Colonic mucosa (tissue), 4 donors: ENCODE data around the gene PLAU. TPM values are rescaled to one million over a fixed set of nuclear protein-coding genes. Genes with fewer than 3 reads are reported as not detected.

Experiments used
- DNase-seq: peaks from one replicate; pipeline ENCODE4 v3.0.0-alpha.2; 2020
- H3K27ac ChIP-seq: fragments of 200-600 bp; one replicate; pipeline ENCODE4 v1.8.0; 2021
- H3K27me3 ChIP-seq: fragments of 200-600 bp; one replicate; pipeline ENCODE4 v1.8.0; 2021
- H3K36me3 ChIP-seq: fragments of 200-600 bp; one replicate; pipeline ENCODE4 v1.8.0; 2021
- H3K4me1 ChIP-seq: fragments of 200-600 bp; one replicate; pipeline ENCODE4 v1.8.0; 2021; ENCODE audit warnings: mild to moderate bottlenecking
- H3K4me3 ChIP-seq: fragments of 200-600 bp; one replicate; pipeline ENCODE4 v1.8.0; 2021
- H3K9ac ChIP-seq, 2 donors: one replicate each; pipeline ENCODE4 v1.7.0; 2013; ENCODE audit warnings: control low read depth in 2 of 2, low read depth in 2 of 2, low read length in 2 of 2
- H3K9me3 ChIP-seq: fragments of 200-600 bp; one replicate; pipeline ENCODE4 v1.8.0; 2021
- intact Hi-C: fragments of 100-400 bp; cut with DNase I; formaldehyde crosslinking; loops from one replicate; pipeline ENCODE4 v1.14.1; 2022
- total RNA-seq, 2 donors: library from RNA; stranded (reverse); fragmentation: NEBNext Ultra II Directional in 1 of 2; extraction: Animal tissue kit (Norgen Biotek cat#: 25700) in 1 of 2; gene quantifications; one replicate each; pipeline ENCODE4 v1.2.1, GENCODE V29; 2021
- TF ChIP-seq, protein P1 (sequence below): fragments of 200-600 bp; IDR thresholded peaks from one replicate; pipeline ENCODE4 v1.8.0; 2022; ENCODE audit warnings: antibody characterized with exemption, mild to moderate bottlenecking
- donor health status: healthy.
- donor health status: DM: no; HTN: no; CAD: no.
- donor health status: DM: no; HTN: no; CAD: no.

Gene PLAU
- total RNA-seq, 2 donors from 2014 or later, result 4.0 to 11.4 TPM

DNA sequence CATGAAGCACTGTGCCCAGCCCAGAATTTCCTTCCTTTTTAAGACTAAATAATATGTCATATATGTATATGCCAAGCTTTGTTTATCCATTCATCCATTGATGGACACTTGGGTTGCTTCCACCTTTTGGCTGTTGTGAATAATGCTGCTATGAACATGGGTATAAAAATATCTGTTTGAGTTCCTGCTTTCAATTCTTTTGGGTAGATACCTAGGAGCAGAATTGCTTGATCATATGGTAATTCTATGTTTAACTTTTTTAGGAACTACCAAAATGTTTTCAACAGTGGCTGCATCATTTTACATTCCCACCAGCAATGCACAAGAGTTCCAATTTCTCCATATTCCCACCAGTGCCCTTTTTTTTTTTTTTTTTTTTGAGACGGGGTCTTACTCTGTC lies 13.2 kb upstream of the PLAU start:
- TF ChIP-seq, protein P1, sequence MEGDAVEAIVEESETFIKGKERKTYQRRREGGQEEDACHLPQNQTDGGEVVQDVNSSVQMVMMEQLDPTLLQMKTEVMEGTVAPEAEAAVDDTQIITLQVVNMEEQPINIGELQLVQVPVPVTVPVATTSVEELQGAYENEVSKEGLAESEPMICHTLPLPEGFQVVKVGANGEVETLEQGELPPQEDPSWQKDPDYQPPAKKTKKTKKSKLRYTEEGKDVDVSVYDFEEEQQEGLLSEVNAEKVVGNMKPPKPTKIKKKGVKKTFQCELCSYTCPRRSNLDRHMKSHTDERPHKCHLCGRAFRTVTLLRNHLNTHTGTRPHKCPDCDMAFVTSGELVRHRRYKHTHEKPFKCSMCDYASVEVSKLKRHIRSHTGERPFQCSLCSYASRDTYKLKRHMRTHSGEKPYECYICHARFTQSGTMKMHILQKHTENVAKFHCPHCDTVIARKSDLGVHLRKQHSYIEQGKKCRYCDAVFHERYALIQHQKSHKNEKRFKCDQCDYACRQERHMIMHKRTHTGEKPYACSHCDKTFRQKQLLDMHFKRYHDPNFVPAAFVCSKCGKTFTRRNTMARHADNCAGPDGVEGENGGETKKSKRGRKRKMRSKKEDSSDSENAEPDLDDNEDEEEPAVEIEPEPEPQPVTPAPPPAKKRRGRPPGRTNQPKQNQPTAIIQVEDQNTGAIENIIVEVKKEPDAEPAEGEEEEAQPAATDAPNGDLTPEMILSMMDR, result no peak
- Histone ChIP-seq H3K27me3 (no peaks in the 10 kb centered on the region), H3K27ac (no peak overlapping the region), H3K4me3 (no peak overlapping the region), H3K9ac (no peak overlapping the region), H3K36me3 (no peaks in the 10 kb centered on the region), H3K9me3 (no peaks in the 10 kb centered on the region), H3K4me1 (no peaks in the 10 kb centered on the region)
- intact Hi-C loops, result no loop called here
- no peak for DNase-seq

GRCh38 chr10:73898730-73899410 lies 12.1 kb upstream of the PLAU start:
- H3K36me3 ChIP-seq, result no peaks in the 10 kb centered on the region
- intact Hi-C loops, result no loop called here
- H3K4me3 ChIP-seq, result no peak overlapping the region
- no peaks in the 10 kb centered on the region for H3K4me1 ChIP-seq
- no peak for DNase-seq
- TF ChIP-seq, protein P1, result no peak
- H3K9ac ChIP-seq, result no peak overlapping the region
- H3K27ac ChIP-seq, result no peak overlapping the region
- H3K9me3 ChIP-seq, result no peaks in the 10 kb centered on the region
- no peaks in the 10 kb centered on the region for H3K27me3 ChIP-seq

DNA sequence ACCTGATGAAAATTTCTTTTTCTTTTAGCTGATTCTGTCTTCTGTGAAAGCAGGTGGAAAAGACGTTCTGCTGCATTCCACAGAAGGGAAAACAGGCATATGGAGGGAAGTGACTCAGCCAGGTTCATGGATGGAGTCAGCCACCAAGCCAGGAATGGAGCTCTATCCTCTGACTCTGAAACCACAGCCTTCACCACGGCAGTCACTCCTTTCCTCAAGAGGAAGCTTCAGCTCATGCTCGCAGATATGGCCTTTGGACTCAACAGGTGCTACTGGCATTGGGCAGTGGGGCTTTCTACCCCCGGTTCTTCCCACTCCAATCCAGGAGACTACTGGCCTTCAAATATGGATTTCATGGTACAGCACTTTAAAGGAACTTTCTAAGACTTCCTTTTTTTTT lies 11.5 kb upstream of the PLAU start:
- Histone ChIP-seq H3K4me3 (no peak overlapping the region), H3K27ac (no peak overlapping the region), H3K27me3 (no peaks in the 10 kb centered on the region), H3K4me1 (no peaks in the 10 kb centered on the region), H3K9ac (no peak overlapping the region), H3K9me3 (no peaks in the 10 kb centered on the region), H3K36me3 (no peaks in the 10 kb centered on the region)
- TF ChIP-seq, protein P1, result no peak
- intact Hi-C loops, result no loop called here
- DNase-seq, result no peak

DNA sequence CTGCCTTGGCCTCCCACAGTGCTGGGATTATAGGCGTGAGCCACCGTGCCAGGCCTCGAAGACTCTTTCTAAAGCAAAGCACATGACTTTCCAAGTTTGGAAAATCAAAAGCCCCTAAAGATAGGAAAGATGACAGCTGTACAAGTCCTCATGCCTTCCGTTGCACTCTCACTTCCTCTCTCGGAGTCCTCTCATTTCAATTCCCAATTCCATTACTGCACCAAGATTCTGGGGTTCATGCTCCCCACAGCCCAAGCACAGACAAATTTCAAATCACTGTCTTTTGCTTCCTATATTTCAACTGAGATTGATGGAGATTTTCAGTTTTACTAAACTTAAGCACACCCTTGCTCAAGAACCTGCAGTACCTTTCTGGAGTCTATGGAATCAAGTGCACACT lies 10.9 kb upstream of the PLAU start:
- Histone ChIP-seq H3K9me3 (no peaks in the 10 kb centered on the region), H3K27ac (no peak overlapping the region), H3K4me3 (no peak overlapping the region), H3K9ac (no peak overlapping the region), H3K4me1 (no peaks in the 10 kb centered on the region), H3K27me3 (no peaks in the 10 kb centered on the region), H3K36me3 (no peaks in the 10 kb centered on the region)
- intact Hi-C loops, result no loop called here
- TF ChIP-seq, protein P1, result no peak
- DNase-seq, result no peak

DNA sequence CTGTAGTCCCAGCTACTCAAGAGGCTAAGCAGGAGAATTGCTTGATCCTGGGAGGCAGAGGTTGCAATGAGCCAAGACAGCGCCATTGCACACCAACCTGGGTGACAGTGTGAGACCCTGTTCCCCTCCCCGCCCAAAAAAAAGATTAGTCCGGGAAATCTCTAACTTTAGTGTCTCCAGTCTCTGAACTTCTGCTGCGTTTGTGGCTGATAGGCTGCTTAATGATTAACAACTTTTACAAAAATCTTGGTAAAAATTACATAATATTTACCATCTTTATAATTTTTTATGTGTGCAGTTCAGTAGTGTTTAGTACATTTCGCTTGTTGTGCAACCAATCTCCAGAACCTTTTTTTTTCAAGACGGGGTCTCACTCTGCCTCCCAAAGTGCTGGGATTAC lies 9.7 kb upstream of the PLAU start:
- Histone ChIP-seq H3K4me3 (no peak overlapping the region), H3K27me3 (no peaks in the 10 kb centered on the region), H3K4me1 (no peaks in the 10 kb centered on the region), H3K27ac (no peak overlapping the region), H3K9me3 (no peaks in the 10 kb centered on the region), H3K9ac (no peak overlapping the region), H3K36me3 (no peaks in the 10 kb centered on the region)
- intact Hi-C loops, result no loop called here
- DNase-seq, result no peak
- TF ChIP-seq, protein P1, result no peak
